NB4 (cell line): ENCODE data around the gene P2RY1.

Experiments used
- CTCF ChIP-seq: IDR thresholded peaks from one replicate; pipeline ENCODE4 v1.5.1; 2012; ENCODE audit warnings: low read depth, low read length
- POLR2A ChIP-seq: IDR thresholded peaks from 2 replicates; pipeline ENCODE4 v1.6.1; 2011; ENCODE audit warnings: mild to moderate bottlenecking; ENCODE audit not compliant: insufficient read length; ENCODE audit errors: extremely low read depth

GRCh38 chr3:152865668-152866245 is 30.8 kb downstream of the P2RY1 start:
- TF ChIP-seq CTCF, result no peak
- TF ChIP-seq POLR2A, result no peak
